Measurements from ENCODE around the gene CAPN2. TPM values are rescaled to one million over a fixed set of nuclear protein-coding genes. Genes with fewer than 3 reads are reported as not detected.
A peak's percentile ranks its signal among the peaks of the same experiment; 100 is the strongest.

Gene CAPN2
- total RNA-seq = 100 to 1,000 TPM; 234 to 289 TPM
- long read RNA-seq, donor 1, partial matches to known transcripts = 7 of 20 reads
- long read RNA-seq, donor 1, other reads (novel, unspliced or antisense) = 7 of 20 reads
- long read RNA-seq, donor 2, transcript CAPN2-209 (10 exons, 2,991 nt) = major isoform, 13 of 37 reads
- long read RNA-seq, donor 2, partial matches to known transcripts = 10 of 37 reads
- long read RNA-seq, donor 2, other reads (novel, unspliced or antisense) = 11 of 37 reads

GRCh38 chr1:223712194-223712849 lies at the start of gene CAPN2:
Gene CAPN2 (plus strand): TSS chr1:223712539. CDS start chr1:223712641, 102 bp downstream.
- intact Hi-C loops (cut with DNase I) = loop anchor here in 1 of 2 donors (5.0 kb wide), 1 partner anchor 35 kb away; no protein-coding TSS in a partner anchor
- DNase-seq (ENCODE audit: low spot score) = peak; percentile 96

GRCh38 chr1:223662943-223663342 lies 49.4 kb upstream of the CAPN2 start:
- no peak for DNase-seq (ENCODE audit: low spot score)
- intact Hi-C loops (cut with DNase I) = no loop called here

GRCh38 chr1:223664106-223664505 lies 48.2 kb upstream of the CAPN2 start:
- DNase-seq (ENCODE audit: low spot score) = no peak
- intact Hi-C loops (cut with DNase I) = no loop called here

GRCh38 chr1:223665592-223666312 lies 46.6 kb upstream of the CAPN2 start, which contains the start of gene CAPN8:
Gene CAPN8 (minus strand): TSS chr1:223665701. CDS start chr1:223665646, 55 bp downstream.
- no peak for DNase-seq (ENCODE audit: low spot score)
- intact Hi-C loops (cut with DNase I) = no loop called here

GRCh38 chr1:223667484-223668182 lies 44.7 kb upstream of the CAPN2 start:
- DNase-seq (ENCODE audit: low spot score) = no peak
- intact Hi-C loops (cut with DNase I) = no loop called here

GRCh38 chr1:223669003-223669795 lies 43.1 kb upstream of the CAPN2 start:
- intact Hi-C loops (cut with DNase I) = no loop called here
- no peak for DNase-seq (ENCODE audit: low spot score)

GRCh38 chr1:223670458-223671159 lies 41.7 kb upstream of the CAPN2 start:
- intact Hi-C loops (cut with DNase I) = loop anchor here in 1 of 2 donors (5.0 kb wide), 1 partner anchor 1948 kb away; no protein-coding TSS in a partner anchor

GRCh38 chr1:223674119-223674890 lies 38.0 kb upstream of the CAPN2 start:
- intact Hi-C loops (cut with DNase I) = loop anchor here in 1 of 2 donors (5.0 kb wide), 1 partner anchor 1952 kb away; no protein-coding TSS in a partner anchor
- no peak for DNase-seq (ENCODE audit: low spot score)

More at GRCh38 chr1:223670458-223671159, 41.7 kb upstream of the CAPN2 start:
- DNase-seq (ENCODE audit: low spot score) = no peak

GRCh38 chr1:223678841-223679240 lies 33.5 kb upstream of the CAPN2 start:
- intact Hi-C loops (cut with DNase I) = no loop called here
- DNase-seq (ENCODE audit: low spot score) = no peak

GRCh38 chr1:223680188-223680587 lies 32.2 kb upstream of the CAPN2 start:
- intact Hi-C loops (cut with DNase I) = loop anchor here in 1 of 2 donors (5.0 kb wide), 1 partner anchor 553 kb away; no protein-coding TSS in a partner anchor
- no peak for DNase-seq (ENCODE audit: low spot score)

GRCh38 chr1:223682502-223682901 lies 29.8 kb upstream of the CAPN2 start:
- intact Hi-C loops (cut with DNase I) = loop anchor here in 1 of 2 donors (5.0 kb wide), 1 partner anchor 555 kb away; no protein-coding TSS in a partner anchor
- DNase-seq (ENCODE audit: low spot score) = no peak

GRCh38 chr1:223683586-223684487 lies 28.5 kb upstream of the CAPN2 start:
- intact Hi-C loops (cut with DNase I) = loop anchor here in 1 of 2 donors (5.0 kb wide), 1 partner anchor 557 kb away; no protein-coding TSS in a partner anchor
- DNase-seq (ENCODE audit: low spot score) = no peak

- DNase-seq (ENCODE audit: low spot score) = no peak
- intact Hi-C loops (cut with DNase I) = loop anchor here in 1 of 2 donors (5.0 kb wide), 1 partner anchor 557 kb away; no protein-coding TSS in a partner anchor
Measured at GRCh38 chr1:223684488-223684792, 27.9 kb upstream of the CAPN2 start.

- intact Hi-C loops (cut with DNase I) = loop anchor here in 1 of 2 donors (10.0 kb wide), 1 partner anchor 896 kb away; no protein-coding TSS in a partner anchor
- DNase-seq (ENCODE audit: low spot score) = no peak
Measured at GRCh38 chr1:223691121-223691520, 21.2 kb upstream of the CAPN2 start.

GRCh38 chr1:223695014-223695548 lies 17.3 kb upstream of the CAPN2 start:
- DNase-seq (ENCODE audit: low spot score) = no peak
- intact Hi-C loops (cut with DNase I) = loop anchor here (5.0 to 10.0 kb wide), 2 partner anchors 57 to 900 kb away; no protein-coding TSS in a partner anchor

- intact Hi-C loops (cut with DNase I) = loop anchor here (5.0 to 10.0 kb wide), 2 partner anchors 56 to 901 kb away; no protein-coding TSS in a partner anchor
- DNase-seq (ENCODE audit: low spot score) = no peak
Measured at GRCh38 chr1:223695941-223696340, 16.4 kb upstream of the CAPN2 start.
